ENCODE measurements around the gene PATE1.

DNA sequence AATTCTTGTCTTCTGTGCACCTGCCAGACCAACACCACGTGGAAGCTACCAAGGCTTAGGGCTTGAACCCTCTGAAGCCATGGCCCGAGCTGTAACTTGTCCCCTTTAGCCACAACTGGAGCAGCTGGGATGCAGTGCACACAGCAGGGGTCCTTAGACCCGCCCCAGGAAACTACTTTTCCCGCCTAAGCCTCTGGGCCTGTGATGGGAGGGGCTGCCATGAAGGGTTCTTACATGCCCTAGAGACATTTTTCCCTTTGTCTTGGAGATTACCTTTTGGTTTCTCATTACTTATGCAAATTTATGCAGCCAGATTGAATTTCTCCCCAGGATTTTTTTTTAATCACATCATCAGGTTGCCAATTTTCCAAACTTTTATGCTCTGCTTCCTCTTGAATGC lies 51.6 kb downstream of the PATE1 start:
- TF ChIP-seq POLR2A (IDR thresholded peaks at IDR 0.05; ENCODE audit: low read depth, low read length), result no peak
- TF ChIP-seq TAF1 (IDR thresholded peaks at IDR 0.05; ENCODE audit: low read depth, low read length), result no peak
- TF ChIP-seq POLR2AphosphoS5 (IDR thresholded peaks at IDR 0.05; ENCODE audit: low read depth, low read length), result no peak

Data from GM12891 (cell line).